ENCODE data around the gene TMED9. TPM values are rescaled to one million over a fixed set of nuclear protein-coding genes. Genes with fewer than 3 reads are reported as not detected.

TMED9 gene
- total RNA-seq: 100 to 1,000 TPM; 138 to 142 TPM
- polyA plus RNA-seq: 140 TPM

GRCh38 chr5:177592010-177592834, at the start of gene TMED9:
Gene TMED9 (plus strand): TSS chr5:177592203. CDS start chr5:177592215, 12 bp downstream.
- CTCF ChIA-PET: interaction anchor here (1.0 to 1.5 kb wide), 3 partner anchors 14 to 41 kb away, joined by 3 to 6 read pairs (median 3); no protein-coding TSS in a partner anchor
- POLR2A ChIA-PET: interaction anchor here (0.6 to 0.9 kb wide), 2 partner anchors 9 to 25 kb away, joined by 4 read pairs; no protein-coding TSS in a partner anchor
- Histone ChIP-seq H3K27me3 (ENCODE audit: insufficient read depth, low read length, poor library complexity, severe bottlenecking) (peaks cover 3% of the 10 kb centered on the region), H3K36me3 (ENCODE audit: insufficient read depth, low read length) (peaks cover 31% of the 10 kb centered on the region), H3K4me3 (ENCODE audit: low read length) (peak within 1 kb of the TSS; percentile 90), H3K9me3 (ENCODE audit: low read length) (no peaks in the 10 kb centered on the region), H3K4me1 (ENCODE audit: insufficient read depth, low read length) (peaks cover 23% of the 10 kb centered on the region), H3K27ac (ENCODE audit: low read depth, low read length) (peak within 1 kb of the TSS; percentile 87)
- peak; percentile 79 to 90 (median 86) for DNase-seq
- H3K27me3 Mint-ChIP-seq: peaks cover 10 to 26% of the 10 kb centered on the region in 2 donors
- peak within 1 kb of the TSS; percentile 72 to 99 (median 97) for H3K27ac Mint-ChIP-seq
- no peaks in the 10 kb centered on the region for H3K9me3 Mint-ChIP-seq
- H3K4me1 Mint-ChIP-seq: peaks cover 19 to 30% (median 27%) of the 10 kb centered on the region in 3 donors
- H3K36me3 Mint-ChIP-seq: peaks cover 5 to 44% (median 8%) of the 10 kb centered on the region in 3 donors
- peak within 1 kb of the TSS; percentile 91 to 100 (median 99) for H3K4me3 Mint-ChIP-seq

DNA sequence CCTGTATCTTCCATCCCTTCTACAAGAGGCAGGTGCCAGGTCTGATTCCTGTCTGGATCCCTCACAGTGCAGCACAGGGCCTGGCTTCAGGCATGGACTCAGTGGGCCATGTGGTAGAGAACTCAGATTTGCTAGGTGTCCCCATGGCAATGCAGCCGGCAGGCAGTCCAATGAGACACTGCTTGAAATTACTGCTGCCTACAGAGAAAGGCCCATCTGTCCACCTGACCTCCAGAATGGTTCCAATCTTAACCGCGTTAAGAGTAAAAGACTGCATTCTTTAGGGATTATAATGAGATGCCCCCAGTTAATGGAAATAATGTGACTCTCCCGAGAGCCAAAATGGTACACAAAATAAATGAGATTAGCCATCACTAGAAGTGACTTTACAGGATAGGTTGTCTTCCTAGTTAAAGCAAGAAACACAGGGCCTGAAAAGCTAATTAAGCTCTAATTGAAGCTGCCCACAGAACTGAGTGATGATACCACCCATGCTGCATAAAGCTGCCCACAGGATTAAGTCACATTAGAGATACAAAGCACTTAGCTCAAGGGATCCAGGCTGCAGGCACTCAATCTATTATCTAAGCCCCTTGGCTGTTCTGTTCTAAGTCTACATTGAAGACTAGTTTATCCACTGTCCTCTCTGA, 49.1 kb upstream of the TMED9 start:
- Mint-ChIP-seq H3K27ac (peak overlapping the region in 3 of 8 donors; percentile 13 to 43 (median 18)), H3K27me3 (no peaks in the 10 kb centered on the region), H3K36me3 (peaks cover 0 to 53% (median 2%) of the 10 kb centered on the region in 3 donors), H3K4me1 (peaks cover 27 to 50% (median 46%) of the 10 kb centered on the region in 3 donors), H3K9me3 (no peaks in the 10 kb centered on the region), H3K4me3 (no peak overlapping the region)
- Histone ChIP-seq H3K36me3 (ENCODE audit: insufficient read depth, low read length) (peaks cover 13% of the 10 kb centered on the region), H3K27me3 (ENCODE audit: insufficient read depth, low read length, poor library complexity, severe bottlenecking) (no peaks in the 10 kb centered on the region), H3K4me3 (ENCODE audit: low read length) (no peak overlapping the region), H3K4me1 (ENCODE audit: insufficient read depth, low read length) (no peaks in the 10 kb centered on the region), H3K9me3 (ENCODE audit: low read length) (no peaks in the 10 kb centered on the region), H3K27ac (ENCODE audit: low read depth, low read length) (no peak overlapping the region)
- ChIA-PET CTCF (no interaction called here), POLR2A (no interaction called here)
- DNase-seq: no peak

- Histone ChIP-seq H3K9me3 (ENCODE audit: low read length) (no peaks in the 10 kb centered on the region), H3K27ac (ENCODE audit: low read depth, low read length) (no peak overlapping the region), H3K4me3 (ENCODE audit: low read length) (no peak overlapping the region), H3K27me3 (ENCODE audit: insufficient read depth, low read length, poor library complexity, severe bottlenecking) (no peaks in the 10 kb centered on the region), H3K4me1 (ENCODE audit: insufficient read depth, low read length) (no peaks in the 10 kb centered on the region), H3K36me3 (ENCODE audit: insufficient read depth, low read length) (no peaks in the 10 kb centered on the region)
- Mint-ChIP-seq H3K9me3 (no peaks in the 10 kb centered on the region), H3K4me3 (peak overlapping the region in 1 of 7 donors; percentile 10), H3K36me3 (peaks cover 0 to 42% (median 3%) of the 10 kb centered on the region in 3 donors), H3K4me1 (peaks cover 37 to 64% (median 60%) of the 10 kb centered on the region in 3 donors), H3K27me3 (no peaks in the 10 kb centered on the region), H3K27ac (peak overlapping the region in 3 of 8 donors; percentile 56 to 69 (median 68))
- POLR2A ChIA-PET: no interaction called here
- CTCF ChIA-PET: interaction anchor here (1.3 to 1.6 kb wide), 2 partner anchors 20 to 44 kb away, joined by 3 read pairs; no protein-coding TSS in a partner anchor
- DNase-seq: no peak
These were observed 46.3 kb upstream of the TMED9 start for GRCh38 chr5:177545487-177546257.

GRCh38 chr5:177546258-177546741, 45.7 kb upstream of the TMED9 start:
- Mint-ChIP-seq H3K27ac (peak overlapping the region in 1 of 8 donors; percentile 68), H3K4me3 (no peak overlapping the region), H3K4me1 (peaks cover 34 to 61% (median 61%) of the 10 kb centered on the region in 3 donors), H3K36me3 (peaks cover 0 to 42% (median 3%) of the 10 kb centered on the region in 3 donors), H3K9me3 (no peaks in the 10 kb centered on the region), H3K27me3 (no peaks in the 10 kb centered on the region)
- no peak for DNase-seq
- Histone ChIP-seq H3K27me3 (ENCODE audit: insufficient read depth, low read length, poor library complexity, severe bottlenecking) (no peaks in the 10 kb centered on the region), H3K27ac (ENCODE audit: low read depth, low read length) (no peak overlapping the region), H3K4me1 (ENCODE audit: insufficient read depth, low read length) (no peaks in the 10 kb centered on the region), H3K36me3 (ENCODE audit: insufficient read depth, low read length) (no peaks in the 10 kb centered on the region), H3K9me3 (ENCODE audit: low read length) (no peaks in the 10 kb centered on the region), H3K4me3 (ENCODE audit: low read length) (no peak overlapping the region)
- ChIA-PET POLR2A (no interaction called here), CTCF (interaction anchor here (1.3 to 1.6 kb wide), 2 partner anchors 21 to 45 kb away, joined by 3 read pairs; no protein-coding TSS in a partner anchor)

DNA sequence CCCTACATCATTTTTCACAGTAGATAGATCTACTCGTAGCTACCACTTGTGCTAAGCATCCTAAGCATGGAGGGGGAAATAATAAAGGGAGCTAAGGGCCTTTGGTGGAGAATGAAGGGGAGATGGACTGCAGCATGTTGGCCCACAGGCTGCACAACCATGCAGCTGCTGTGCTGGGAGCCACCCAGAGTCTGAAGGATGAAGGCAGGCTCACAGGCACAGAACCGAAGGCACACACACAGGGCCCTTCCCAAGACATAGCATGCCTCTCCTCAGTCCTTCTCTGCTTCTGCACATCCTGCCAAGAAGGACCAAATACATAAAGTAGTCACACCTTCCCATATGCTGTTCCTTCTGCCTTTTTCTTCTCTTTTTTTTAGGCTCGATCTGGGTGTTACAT, 44.3 kb upstream of the TMED9 start:
- POLR2A ChIA-PET: interaction anchor here (0.6 kb wide), 1 partner anchor 19 kb away, joined by 3 read pairs; no protein-coding TSS in a partner anchor

GRCh38 chr5:177548495-177548894, 43.5 kb upstream of the TMED9 start:
- Mint-ChIP-seq H3K9me3 (no peaks in the 10 kb centered on the region), H3K27ac (no peak overlapping the region), H3K36me3 (peaks cover 0 to 44% (median 3%) of the 10 kb centered on the region in 3 donors), H3K4me1 (peaks cover 45 to 73% (median 72%) of the 10 kb centered on the region in 3 donors), H3K4me3 (no peak overlapping the region), H3K27me3 (no peaks in the 10 kb centered on the region)
- no peak overlapping the region for H3K27ac ChIP-seq (ENCODE audit: low read depth, low read length)
- H3K36me3 ChIP-seq (ENCODE audit: insufficient read depth, low read length): no peaks in the 10 kb centered on the region
- H3K27me3 ChIP-seq (ENCODE audit: insufficient read depth, low read length, poor library complexity, severe bottlenecking): no peaks in the 10 kb centered on the region
- peaks cover 15% of the 10 kb centered on the region for H3K4me1 ChIP-seq (ENCODE audit: insufficient read depth, low read length)
- CTCF ChIA-PET: interaction anchor here (1.1 kb wide), 2 partner anchors 11 to 21 kb away, joined by 3 to 4 read pairs; no protein-coding TSS in a partner anchor
- no peak for DNase-seq
- no peak overlapping the region for H3K4me3 ChIP-seq (ENCODE audit: low read length)
- H3K9me3 ChIP-seq (ENCODE audit: low read length): no peaks in the 10 kb centered on the region
- POLR2A ChIA-PET: interaction anchor here (0.6 kb wide), 1 partner anchor 18 kb away, joined by 3 read pairs; no protein-coding TSS in a partner anchor

More for the DNA sequence above, 44.3 kb upstream of the TMED9 start:
- H3K4me3 ChIP-seq (ENCODE audit: low read length): no peak overlapping the region
- peaks cover 0 to 44% (median 3%) of the 10 kb centered on the region in 3 donors for H3K36me3 Mint-ChIP-seq
- H3K9me3 ChIP-seq (ENCODE audit: low read length): no peaks in the 10 kb centered on the region
- CTCF ChIA-PET: interaction anchor here (1.1 kb wide), 2 partner anchors 10 to 20 kb away, joined by 3 to 4 read pairs; no protein-coding TSS in a partner anchor
- no peaks in the 10 kb centered on the region for H3K27me3 Mint-ChIP-seq
- no peak for DNase-seq
- H3K27ac ChIP-seq (ENCODE audit: low read depth, low read length): no peak overlapping the region
- H3K4me1 ChIP-seq (ENCODE audit: insufficient read depth, low read length): peaks cover 7% of the 10 kb centered on the region
- no peaks in the 10 kb centered on the region for H3K27me3 ChIP-seq (ENCODE audit: insufficient read depth, low read length, poor library complexity, severe bottlenecking)
- H3K9me3 Mint-ChIP-seq: no peaks in the 10 kb centered on the region
- H3K4me1 Mint-ChIP-seq: peaks cover 38 to 71% (median 69%) of the 10 kb centered on the region in 3 donors
- no peaks in the 10 kb centered on the region for H3K36me3 ChIP-seq (ENCODE audit: insufficient read depth, low read length)
- no peak overlapping the region for H3K4me3 Mint-ChIP-seq
- H3K27ac Mint-ChIP-seq: peak overlapping the region in 3 of 8 donors; percentile 39 to 94 (median 47)

GRCh38 chr5:177550122-177550521, 41.9 kb upstream of the TMED9 start:
- Mint-ChIP-seq H3K36me3 (peaks cover 0 to 44% (median 3%) of the 10 kb centered on the region in 3 donors), H3K4me1 (peaks cover 47 to 69% (median 67%) of the 10 kb centered on the region in 3 donors), H3K27ac (peak overlapping the region in 2 of 8 donors; percentile 19 to 40), H3K27me3 (no peaks in the 10 kb centered on the region), H3K4me3 (peak overlapping the region in 2 of 7 donors; percentile 10 to 13), H3K9me3 (no peaks in the 10 kb centered on the region)
- H3K27me3 ChIP-seq (ENCODE audit: insufficient read depth, low read length, poor library complexity, severe bottlenecking): no peaks in the 10 kb centered on the region
- CTCF ChIA-PET: interaction anchor here (1.1 kb wide), 1 partner anchor 160 kb away, joined by 4 read pairs; no protein-coding TSS in a partner anchor
- H3K36me3 ChIP-seq (ENCODE audit: insufficient read depth, low read length): no peaks in the 10 kb centered on the region
- H3K4me3 ChIP-seq (ENCODE audit: low read length): no peak overlapping the region
- DNase-seq: no peak
- no peaks in the 10 kb centered on the region for H3K9me3 ChIP-seq (ENCODE audit: low read length)
- no peak overlapping the region for H3K27ac ChIP-seq (ENCODE audit: low read depth, low read length)
- H3K4me1 ChIP-seq (ENCODE audit: insufficient read depth, low read length): peaks cover 21% of the 10 kb centered on the region
- POLR2A ChIA-PET: no interaction called here

Data from CD8-positive, alpha-beta memory T cell (primary cell).